GM21515 (cell line): ENCODE measurements around the gene TTC7B.
"Not testable (repeated sequence)": the region's sequence is repeated elsewhere in the genome, so short reads cannot be mapped to it uniquely, and the experiment has no call there.

Experiments used
- ATAC-seq: cut with Tn5 transposase; IDR thresholded peaks from one replicate; pipeline ENCODE4 v1.9.1; 2021; ENCODE audit not compliant: unreplicated experiment

Gene TTC7B

GRCh38 chr14:90830931-90831701, 14.9 kb upstream of the TTC7B start:
- ATAC-seq: no peak

DNA sequence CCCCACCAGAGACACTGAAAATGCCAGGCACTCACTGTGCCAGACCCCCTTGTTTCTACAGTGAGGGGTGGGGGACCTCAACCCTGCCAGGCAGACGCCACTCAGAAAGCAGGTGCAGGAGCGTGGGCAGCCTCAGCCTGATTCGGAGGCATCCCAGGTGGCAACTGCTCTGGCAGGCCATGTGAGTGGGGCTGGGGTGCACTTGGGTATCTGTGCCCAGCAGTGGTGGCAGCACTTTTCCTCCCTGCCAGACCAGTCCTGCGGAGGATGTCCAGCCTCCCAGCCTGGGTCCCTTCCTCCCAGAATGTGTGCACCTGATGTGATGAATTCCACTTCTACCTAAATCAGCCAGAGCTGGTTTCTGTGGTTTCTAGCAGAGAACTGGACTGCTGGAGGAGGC, 13.4 kb upstream of the TTC7B start:
- no peak for ATAC-seq

DNA sequence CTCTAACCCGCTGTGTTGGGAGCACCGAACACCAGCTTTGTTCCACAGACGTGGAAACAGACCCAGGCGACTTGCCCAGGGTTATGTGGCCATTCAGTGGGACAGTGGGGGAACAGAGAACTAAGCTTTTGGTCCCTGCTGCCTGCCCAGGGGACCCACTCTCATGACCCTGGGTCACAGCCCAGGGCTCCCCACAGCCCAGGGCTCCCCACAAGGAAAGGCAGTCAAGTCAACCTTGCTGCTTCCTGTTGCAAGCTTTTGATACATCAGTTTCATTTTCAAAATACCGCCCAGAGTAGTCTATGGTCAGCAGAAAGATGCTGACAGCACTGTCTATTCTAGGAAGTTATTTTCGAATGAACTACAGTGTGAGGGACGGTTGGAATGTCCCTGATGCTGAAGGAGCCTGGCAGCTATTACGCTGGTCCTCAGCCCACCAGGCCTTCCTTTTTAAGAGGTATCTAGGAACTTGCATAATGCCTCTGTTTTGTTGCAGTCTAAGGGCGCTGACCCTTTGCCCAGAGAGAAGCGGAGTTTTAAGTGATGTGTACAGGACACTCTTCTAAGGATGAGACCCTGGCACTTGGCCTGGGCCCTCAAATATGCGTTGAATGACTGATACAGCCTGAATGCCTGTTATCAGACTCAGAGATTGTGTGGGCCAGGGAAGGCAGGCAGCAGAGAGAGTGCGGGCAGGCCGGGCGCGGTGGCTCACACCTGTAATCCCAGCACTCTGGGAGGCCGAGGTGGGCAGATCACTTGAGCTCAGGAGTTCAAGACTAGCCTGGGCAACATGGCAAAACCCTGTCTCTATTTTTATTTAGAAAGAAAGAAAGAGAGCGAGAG, 12.6 kb upstream of the TTC7B start:
- peak; percentile 48 for ATAC-seq

- ATAC-seq: peak; percentile 97
Observed at GRCh38 chr14:90827919-90828610, 11.8 kb upstream of the TTC7B start.

- ATAC-seq: not testable (repeated sequence)
Observed at GRCh38 chr14:90823542-90823941, 7.3 kb upstream of the TTC7B start.

DNA sequence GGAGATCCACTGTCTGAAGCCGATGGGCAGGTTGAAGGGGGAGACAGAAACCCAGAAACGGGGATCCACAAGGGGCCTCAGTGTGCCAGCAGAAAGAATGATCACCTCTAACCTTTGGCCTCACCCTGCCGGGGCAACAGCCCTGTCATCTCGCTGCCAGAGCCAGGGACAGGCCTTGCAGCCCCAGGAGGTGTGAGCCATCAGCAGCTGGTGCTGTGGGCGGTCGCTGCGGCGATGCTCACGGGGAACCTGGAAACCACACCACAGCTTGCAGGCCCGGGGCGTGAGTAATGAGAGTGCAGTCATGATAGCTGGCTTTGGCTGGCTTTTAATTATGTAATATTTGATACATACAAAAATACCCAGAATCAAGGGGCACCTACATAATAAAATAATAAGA, 4.7 kb upstream of the TTC7B start:
- peak; percentile 62 for ATAC-seq

GRCh38 chr14:90819734-90820393, 3.6 kb upstream of the TTC7B start:
- no peak for ATAC-seq

DNA sequence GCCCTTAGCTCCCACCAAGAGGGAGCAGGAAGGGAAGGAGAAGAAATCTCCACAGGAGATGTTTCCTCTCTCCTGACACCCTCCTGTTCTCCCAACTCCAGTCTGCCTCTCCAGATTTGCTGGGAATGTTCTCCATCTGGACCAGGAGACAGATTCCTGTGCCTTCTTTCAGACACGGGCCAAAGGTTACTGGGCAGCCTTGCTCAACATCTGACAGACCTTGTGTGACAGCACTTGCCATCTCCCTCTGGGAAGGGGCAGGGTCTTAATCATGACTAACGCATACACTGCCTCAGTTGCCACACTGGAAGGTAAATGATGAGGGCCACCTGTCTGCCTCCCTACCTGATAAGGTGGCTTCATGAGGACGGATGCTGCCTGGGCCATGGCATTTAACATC, 2.5 kb upstream of the TTC7B start:
- no peak for ATAC-seq

DNA sequence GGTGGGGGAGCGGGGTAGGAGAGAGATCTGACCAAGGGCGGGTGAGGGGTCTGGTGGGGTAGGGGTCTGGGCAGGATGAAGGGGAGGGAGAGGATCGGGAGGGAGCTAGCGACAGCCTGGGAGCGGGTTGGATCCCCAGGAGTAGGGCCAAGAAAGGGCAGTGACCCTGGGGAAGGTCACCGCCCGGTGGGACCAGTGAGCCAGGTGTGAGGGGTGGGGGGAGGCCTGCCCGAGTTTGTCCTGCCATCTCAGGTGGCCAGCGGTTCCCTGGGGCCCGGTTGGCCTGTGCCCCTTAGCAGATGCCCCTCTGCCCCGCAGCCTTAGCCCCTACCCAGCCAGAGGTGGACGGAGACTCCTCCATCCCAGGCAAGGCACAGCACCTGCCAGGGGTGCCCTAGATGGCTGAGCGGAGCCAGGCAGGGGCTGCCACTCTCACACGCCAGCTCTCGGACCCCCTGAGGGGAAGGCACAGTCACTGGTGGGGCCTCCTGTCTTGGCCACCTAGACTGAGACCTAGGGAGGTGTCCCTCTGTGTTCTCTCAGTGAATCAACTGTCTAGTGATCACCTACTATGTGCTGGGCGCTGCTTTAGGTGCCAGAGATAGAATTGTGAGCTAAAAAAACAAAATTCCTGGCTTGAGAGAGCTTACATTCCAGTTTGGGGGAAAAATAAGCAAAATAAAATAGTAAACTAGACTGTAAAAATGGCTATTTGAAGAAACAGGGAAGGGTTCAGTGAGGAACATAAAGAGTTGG, 629 bp upstream of the TTC7B start:
- no peak for ATAC-seq

DNA sequence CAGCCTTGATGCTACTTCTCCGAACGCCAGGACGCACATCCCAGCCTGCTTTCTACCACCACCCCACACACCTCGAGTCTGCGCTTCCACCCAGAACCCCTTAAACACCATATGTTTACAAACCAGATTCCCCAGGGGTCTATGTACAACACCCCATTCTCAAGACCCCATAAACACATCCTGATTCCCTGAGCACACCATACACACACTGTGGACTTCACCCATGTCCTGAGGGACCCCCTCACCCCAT, 733 bp downstream of the TTC7B start:
- ATAC-seq: no peak

DNA sequence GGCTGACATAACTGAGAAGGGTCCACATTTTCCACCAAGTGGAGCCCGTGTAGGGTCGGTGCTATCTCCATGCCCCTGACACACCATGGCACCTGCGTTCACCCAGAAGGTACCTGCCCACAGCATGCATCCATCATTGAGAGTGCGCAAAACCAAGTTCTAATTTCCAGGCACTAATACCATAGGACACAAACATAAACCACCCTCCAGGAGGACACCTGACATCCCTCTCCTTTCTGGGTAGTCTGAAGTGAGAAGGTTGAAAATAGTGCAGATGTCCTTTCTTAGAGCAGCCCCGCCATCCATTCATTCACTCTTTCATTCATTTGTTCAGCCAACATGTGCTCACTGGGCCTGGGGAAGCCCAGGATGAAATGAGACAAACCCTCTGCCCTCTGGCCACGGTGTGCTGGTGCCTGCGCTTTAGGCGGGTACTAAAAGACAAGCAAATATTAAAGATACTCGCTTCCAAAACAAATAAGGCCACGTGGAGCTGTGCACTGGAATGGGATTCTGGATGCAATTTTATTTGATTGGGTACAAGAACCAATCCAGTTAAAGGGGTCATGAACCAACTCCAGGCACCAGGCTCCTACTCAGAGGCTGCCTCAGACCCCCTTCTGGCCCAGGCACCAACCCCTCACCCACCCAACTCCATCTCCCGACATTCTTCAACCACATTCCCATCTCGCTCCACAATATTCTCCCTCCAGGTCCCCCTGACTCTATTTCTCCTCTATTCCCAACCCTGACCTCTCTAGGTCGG, 1.2 kb downstream of the TTC7B start:
- no peak for ATAC-seq

DNA sequence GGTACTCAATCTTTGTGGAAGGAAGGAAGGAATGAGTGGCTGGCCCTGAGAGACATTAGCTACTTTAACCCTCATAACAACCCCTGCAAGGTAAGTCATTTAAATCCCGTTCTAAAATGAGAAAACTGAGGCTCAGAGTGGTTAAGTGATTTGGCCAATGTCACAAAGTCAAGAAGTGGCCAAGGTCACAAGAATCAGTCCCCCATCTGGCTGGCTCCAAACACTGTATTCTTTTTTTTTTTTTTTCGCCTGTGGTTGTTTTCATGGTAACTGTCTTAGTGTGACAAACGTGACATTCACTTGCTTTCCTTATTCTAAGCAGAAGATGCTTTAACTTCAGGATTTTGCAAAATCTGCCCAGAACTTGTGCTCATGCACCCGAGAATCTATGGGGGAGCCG, 2.8 kb downstream of the TTC7B start:
- ATAC-seq: no peak

DNA sequence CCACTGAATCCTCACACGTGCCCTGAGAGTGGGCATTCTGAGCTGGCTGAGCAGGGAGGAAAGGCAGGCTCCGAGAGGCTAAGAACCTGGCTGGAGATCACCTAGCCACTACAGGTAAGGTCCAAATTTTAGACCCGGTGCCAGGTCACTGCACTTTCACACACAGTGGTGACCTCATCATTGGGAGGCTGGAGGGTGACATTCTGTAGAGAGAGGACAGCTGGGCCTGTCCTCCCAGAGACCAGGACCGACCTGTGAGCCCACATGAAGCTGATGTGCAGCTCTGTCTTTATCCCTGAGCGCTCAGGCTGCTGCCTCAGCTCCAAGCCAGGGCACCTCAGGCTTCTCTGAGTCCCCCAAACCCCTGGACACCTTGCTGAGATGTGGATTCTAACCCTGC, 4.1 kb downstream of the TTC7B start:
- no peak for ATAC-seq

- no peak for ATAC-seq
Observed at GRCh38 chr14:90811641-90812040, 4.6 kb downstream of the TTC7B start.

DNA sequence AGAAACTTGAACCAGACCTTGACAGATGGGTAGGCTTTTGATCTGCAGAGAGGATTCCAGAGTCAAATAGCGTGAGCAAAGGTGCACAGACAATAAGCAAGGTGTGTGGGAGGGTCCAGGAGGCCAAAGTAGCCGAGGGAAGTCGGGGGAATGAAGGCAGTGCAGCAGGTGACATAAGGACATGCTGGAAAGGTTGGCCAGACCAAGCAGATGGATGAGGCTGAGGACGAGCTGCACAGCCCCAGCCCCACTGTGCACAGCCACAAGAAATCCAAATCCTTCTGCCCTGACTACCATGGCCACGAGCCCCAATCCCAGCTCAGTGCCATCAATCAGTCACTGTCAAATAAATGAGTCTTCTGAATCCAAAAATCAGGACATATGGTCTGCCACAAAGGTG, 5.4 kb downstream of the TTC7B start:
- ATAC-seq: no peak

DNA sequence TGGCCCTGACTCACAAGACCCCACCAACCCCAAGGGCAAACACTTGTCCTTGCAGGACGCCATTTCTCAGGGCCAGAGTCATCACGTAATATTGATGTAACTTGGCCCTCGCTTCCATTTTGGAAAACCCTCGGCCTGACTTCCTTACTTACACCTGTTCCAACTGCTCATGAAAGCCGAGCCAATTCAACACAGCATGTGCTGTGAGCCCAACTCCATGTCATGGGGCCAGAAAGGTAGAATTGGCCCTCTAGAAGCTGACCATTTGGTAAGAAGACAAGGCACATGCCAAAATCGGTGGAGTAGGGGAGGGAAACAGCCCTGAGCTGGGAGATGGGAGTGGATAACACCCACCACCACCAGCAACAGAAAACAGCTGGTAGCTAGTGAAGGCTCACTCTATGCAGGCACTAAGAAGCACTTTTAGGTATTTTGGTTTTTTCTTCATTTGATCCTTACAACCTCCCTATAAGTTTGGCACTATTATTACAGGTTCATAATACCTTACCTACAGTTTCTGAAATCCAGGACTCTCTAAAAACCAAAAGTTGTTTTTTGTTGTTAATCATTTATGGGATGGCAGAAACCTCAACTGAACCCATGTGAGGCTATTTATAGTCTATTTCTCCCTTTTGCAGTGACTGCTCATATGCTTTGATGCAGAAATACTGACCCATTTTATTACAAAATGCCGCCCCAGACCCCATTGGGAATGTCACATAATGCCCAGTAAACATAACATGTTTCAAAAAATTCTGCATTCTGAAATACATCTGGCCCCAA, 6.5 kb downstream of the TTC7B start:
- no peak for ATAC-seq

DNA sequence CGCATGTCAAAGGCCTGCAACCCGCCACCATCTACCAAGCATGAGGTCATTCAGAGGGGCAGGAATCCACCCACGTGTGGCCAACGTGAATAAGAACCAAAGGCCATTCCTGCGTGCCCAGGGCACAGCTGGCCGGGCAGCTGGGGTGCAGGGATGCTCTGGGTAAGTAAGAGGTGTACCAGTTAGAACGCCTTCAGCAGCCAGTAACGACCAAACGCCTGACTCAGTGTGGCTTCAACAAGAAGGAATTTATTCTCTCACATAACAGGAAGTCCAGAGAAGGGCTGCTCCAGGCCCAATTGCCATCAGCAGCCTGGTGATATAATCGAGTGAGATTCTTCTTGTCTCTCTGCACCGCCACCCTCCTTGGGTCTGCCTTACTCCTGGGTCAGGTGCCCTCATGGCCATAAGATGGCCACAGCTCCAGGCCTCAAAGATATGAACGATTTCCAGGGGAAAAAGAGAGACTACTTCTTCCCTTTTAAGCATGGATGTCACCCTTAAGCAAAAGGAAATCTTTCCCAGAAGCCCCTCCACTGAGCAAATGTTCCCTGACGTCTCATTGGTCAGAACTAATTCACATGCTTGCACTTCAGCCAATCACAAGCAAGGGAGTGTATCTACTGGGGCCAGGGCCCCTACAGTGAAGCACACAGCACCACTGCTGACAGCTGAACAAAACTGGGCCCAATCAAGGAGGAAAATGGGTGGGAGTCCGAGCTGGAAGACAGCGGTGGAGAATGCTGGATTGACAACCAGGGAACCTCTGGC, 7.3 kb downstream of the TTC7B start:
- no peak for ATAC-seq

DNA sequence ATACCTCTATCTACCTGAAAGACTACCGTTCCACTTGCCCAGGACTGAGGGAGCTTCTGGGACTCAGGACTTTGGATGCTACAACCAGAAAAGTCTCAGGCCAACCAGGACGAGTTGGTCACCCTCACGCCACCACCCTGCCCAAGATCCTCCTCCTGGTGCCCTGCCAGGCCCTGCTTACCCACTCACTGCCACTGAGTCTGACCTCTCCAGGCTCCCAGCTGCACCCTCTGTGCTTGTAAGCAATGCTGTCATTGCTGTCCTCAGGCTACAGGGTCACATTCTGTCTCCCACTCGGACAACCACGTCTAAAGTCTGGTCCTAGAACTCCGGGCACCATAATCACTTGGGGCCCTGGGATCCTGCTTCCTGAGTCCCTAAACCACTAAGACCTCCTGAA, 9.2 kb downstream of the TTC7B start:
- ATAC-seq: no peak
